GM18508 (cell line): ENCODE data around the gene ARHGEF33.
"Not testable (repeated sequence)": the region's sequence is repeated elsewhere in the genome, so short reads cannot be mapped to it uniquely, and the experiment has no call there.

ENCODE experiments used
- ATAC-seq: cut with Tn5 transposase; IDR thresholded peaks from one replicate; pipeline ENCODE4 v1.9.1; 2021; ENCODE audit warnings: moderate number of reproducible peaks; ENCODE audit not compliant: insufficient read depth, unreplicated experiment

Gene ARHGEF33

GRCh38 chr2:38907743-38908562 is 18.3 kb downstream of the ARHGEF33 start:
- ATAC-seq, result peak; percentile 74

- no peak for ATAC-seq
These were observed 20.2 kb downstream of the ARHGEF33 start for GRCh38 chr2:38909872-38910271.

GRCh38 chr2:38911191-38911590 is 21.5 kb downstream of the ARHGEF33 start:
- ATAC-seq, result no peak

GRCh38 chr2:38912619-38913018 is 22.9 kb downstream of the ARHGEF33 start:
- ATAC-seq, result no peak

GRCh38 chr2:38922389-38922788 is 32.7 kb downstream of the ARHGEF33 start:
- no peak for ATAC-seq

GRCh38 chr2:38922902-38923301 is 33.2 kb downstream of the ARHGEF33 start:
- ATAC-seq, result no peak

- no peak for ATAC-seq
These were observed 36.3 kb downstream of the ARHGEF33 start for GRCh38 chr2:38925982-38926381.

- no peak for ATAC-seq
These were observed 40.9 kb downstream of the ARHGEF33 start for GRCh38 chr2:38930600-38930999.

GRCh38 chr2:38932586-38932985 is 42.9 kb downstream of the ARHGEF33 start:
- no peak for ATAC-seq

- no peak for ATAC-seq
These were observed 44.0 kb downstream of the ARHGEF33 start for GRCh38 chr2:38933653-38934052.

- ATAC-seq, result no peak
These were observed 45.1 kb downstream of the ARHGEF33 start for GRCh38 chr2:38934742-38935141.

- no peak for ATAC-seq
These were observed 46.0 kb downstream of the ARHGEF33 start for GRCh38 chr2:38935568-38936172.

GRCh38 chr2:38936516-38936915 is 46.8 kb downstream of the ARHGEF33 start:
- not testable (repeated sequence) for ATAC-seq

GRCh38 chr2:38937548-38937947 is 47.9 kb downstream of the ARHGEF33 start:
- ATAC-seq, result no peak

GRCh38 chr2:38940746-38941145 is 51.1 kb downstream of the ARHGEF33 start:
- no peak for ATAC-seq

- no peak for ATAC-seq
These were observed 54.1 kb downstream of the ARHGEF33 start for GRCh38 chr2:38943784-38944183.

GRCh38 chr2:38945372-38945771 is 55.7 kb downstream of the ARHGEF33 start:
- no peak for ATAC-seq

GRCh38 chr2:38945911-38946310 is 56.2 kb downstream of the ARHGEF33 start:
- ATAC-seq, result no peak

GRCh38 chr2:38947241-38948239 is 57.9 kb downstream of the ARHGEF33 start:
- no peak for ATAC-seq

- ATAC-seq, result no peak
These were observed 58.8 kb downstream of the ARHGEF33 start for GRCh38 chr2:38948387-38948882.
